Hematopoietic multipotent progenitor cell treated with erythropoietin and hydrocortisone succinate and interleukin-3 and kit ligand, for 4 days (in vitro differentiated cells): ENCODE results near the gene NHSL2.

ENCODE experiments used
- DNase-seq: peaks from one replicate; pipeline ENCODE4 v3.0.0-alpha.2; 2015

The NHSL2 gene

DNA sequence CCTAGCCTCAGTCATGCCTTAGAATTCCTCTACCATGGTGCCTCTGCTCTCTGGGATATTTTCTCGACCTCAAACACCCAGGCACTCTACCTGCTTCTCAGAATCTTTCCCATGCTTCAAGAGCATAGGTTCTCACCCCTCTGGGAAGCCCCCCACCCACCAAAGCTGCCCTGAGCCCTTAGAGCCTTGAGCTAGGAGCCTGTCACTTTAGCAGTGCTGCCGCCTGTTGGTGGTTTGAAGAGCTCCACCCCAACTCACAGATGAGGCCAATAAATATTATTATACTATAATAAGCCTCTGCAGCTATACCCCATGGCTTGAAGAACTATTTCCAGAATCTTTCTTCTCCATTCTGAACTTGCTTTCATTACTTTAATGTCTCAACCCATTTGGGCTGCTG, 111.3 kb downstream of the NHSL2 start:
- peak; percentile 62 for DNase-seq

DNA sequence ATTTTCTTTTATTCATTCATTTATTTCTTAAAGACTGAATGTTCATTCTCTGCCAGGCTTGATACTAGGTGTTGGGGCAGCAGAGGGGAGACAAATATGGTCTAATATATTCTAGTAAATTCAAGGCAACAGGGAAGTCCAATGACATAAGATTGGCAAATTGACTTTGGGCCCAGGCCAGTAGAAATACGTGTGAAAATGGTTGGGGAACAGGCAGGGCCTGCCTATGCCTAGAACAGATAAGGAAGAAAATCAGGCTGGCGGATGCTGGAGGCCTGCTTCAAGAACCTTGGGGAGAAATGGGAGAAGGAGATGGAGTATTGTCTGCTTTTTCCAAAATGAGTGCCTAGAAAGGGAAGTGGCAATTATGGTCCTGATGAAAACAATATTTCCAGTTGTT, 112.4 kb downstream of the NHSL2 start:
- no peak for DNase-seq

DNA sequence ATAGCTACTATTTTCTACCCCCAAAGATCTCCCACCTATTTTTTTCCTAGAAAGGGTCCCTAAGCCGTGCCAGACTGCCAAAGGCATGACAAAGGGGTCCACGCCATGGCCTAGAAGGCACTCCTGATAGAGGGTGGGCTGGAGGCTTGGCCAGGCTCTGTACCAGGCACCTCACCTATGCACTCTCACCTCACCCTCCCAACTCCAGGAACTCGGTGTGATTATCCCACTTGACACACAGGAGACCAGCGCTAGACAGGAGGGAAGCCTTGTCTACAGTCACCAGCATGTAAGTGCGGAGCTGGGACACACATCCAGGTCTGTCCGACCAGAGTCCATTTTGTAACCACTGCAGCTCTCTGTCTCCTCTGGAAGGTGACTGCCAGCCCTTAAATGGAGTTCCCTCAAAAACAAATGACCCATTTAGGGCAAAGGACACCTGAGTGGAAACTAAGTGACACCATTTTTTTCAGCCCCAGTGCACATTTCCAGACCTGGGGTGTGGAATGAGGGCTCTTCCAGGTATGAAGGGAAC, 114.7 kb downstream of the NHSL2 start:
- DNase-seq: no peak

DNA sequence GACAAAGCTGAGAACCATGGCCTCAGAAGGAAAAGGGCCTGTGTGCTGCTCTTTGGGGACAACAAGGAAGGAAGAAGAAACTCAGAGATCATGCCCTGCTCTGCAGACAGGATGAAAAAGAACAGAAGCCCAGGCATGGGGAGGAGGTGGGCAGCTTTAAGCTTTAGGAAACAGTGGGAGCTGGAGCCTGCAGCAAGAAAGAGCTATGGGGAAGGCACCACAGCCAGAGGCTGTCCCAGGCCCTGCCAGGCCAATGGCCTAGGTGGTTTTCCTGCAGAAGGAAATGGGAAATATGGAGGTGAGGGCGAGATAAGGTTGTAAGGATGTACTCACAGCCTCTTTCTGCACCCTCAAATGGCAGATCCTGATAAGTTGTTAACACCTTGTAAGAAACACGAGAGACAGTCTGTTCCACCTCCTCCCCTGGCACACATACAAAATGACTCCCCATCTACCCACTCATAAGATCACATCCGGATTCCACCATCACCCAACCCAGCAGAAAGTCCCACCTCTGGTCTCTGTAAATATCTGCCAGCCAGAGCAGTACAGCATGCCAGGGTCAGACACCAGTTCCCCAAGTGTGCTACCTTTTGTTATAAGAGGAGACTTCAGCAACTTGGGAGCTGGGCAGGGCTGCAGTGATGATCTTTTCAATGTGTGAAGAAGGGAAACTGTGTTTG, 115.8 kb downstream of the NHSL2 start:
- no peak for DNase-seq

DNA sequence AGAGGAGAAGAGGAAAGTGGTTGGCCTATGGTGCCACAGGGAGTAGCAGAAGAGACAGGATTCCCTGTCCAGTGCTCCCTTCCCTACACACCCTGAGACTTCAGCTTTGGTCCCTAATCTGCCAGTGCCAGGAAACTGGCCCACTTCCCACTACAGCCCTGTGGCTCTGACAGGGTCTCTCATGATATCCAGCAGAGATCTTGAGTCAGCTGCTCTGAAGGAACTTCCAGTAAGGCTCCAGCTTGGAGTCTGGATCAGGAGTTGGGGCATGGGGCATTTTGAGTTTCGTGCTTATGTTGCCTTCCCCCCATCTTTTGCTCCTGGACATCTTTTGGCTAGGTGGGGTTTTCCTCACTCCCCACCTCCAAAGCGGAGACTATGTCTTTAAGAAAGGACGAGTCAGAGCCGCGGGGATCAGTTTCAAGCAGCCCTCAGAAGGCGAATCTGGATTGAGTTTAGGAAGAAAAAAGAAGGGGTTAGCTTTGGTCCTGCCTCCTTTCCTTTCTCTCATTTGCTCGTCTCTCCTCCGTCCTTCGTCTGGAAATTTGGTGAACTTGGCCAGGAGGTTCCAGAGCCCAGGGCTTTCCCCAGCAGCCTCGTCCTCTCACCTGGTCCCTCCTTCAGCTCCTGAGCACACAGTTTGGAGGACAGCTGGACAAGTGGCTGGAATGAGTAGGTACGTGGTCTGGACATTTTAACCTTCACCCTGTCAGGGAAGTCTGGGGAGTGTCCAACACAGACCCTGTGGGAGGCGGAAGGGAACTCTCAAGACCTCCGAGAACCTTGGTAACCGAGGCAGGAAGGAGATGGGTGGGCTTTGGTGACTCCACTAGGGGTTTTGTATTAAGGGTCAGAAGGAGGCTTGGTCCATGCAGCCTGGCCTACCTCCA, 116.6 kb downstream of the NHSL2 start:
- no peak for DNase-seq

DNA sequence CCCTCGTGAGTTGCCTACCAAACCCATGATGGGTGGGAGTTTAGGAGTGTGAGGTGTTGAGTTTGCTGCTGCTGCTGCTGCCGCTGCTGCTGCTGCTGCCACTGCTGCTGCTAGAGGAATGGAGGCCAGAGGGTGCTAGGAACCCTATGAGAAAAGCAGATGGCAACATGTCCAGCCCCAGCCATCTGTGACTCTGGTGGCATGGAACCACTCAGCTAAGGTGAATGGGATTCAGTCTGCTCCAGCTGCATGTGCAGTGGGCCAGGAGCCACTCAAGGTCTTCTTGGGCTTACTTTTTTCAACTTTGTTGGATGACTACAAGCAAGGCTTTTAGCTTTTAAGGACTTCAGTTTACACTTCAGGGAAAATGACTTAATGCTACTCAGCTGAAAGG, 117.3 kb downstream of the NHSL2 start:
- DNase-seq: no peak

DNA sequence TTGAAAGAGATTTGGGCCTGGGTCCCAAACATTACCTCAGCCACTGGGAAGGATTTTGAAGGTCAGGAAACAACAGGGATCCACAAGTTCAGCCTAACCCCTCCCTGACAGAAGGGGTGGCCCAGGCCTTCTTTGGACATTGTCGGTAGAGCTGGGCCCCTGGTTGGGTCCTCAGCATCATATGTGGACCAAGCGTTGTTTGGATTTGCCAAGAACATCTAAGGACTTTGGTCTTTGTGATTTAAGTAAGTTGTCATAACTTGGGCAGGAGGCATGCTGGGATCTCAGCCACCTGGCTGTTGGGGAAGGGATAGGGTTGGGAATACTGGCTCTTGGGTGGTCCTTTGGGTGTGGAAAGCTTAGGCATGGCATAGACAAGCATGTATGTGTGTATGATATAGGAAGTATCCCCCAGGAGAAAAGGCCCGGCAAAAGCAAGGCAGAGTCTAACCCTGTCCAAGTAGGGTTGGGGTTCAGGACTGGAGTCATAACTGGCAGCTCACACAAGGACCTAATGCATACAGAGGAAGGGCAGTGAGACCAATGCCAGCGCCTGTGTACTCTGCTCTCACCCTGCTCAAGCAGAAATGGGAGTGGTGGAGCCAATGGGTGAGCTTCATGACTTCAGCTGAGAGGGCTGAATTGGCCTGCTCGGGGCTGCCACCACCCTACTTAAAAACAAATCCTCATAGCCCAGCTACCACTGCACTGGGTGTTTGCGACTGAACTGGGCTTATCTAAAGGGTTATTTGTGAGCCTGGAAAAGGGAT, 118.2 kb downstream of the NHSL2 start:
- no peak for DNase-seq

DNA sequence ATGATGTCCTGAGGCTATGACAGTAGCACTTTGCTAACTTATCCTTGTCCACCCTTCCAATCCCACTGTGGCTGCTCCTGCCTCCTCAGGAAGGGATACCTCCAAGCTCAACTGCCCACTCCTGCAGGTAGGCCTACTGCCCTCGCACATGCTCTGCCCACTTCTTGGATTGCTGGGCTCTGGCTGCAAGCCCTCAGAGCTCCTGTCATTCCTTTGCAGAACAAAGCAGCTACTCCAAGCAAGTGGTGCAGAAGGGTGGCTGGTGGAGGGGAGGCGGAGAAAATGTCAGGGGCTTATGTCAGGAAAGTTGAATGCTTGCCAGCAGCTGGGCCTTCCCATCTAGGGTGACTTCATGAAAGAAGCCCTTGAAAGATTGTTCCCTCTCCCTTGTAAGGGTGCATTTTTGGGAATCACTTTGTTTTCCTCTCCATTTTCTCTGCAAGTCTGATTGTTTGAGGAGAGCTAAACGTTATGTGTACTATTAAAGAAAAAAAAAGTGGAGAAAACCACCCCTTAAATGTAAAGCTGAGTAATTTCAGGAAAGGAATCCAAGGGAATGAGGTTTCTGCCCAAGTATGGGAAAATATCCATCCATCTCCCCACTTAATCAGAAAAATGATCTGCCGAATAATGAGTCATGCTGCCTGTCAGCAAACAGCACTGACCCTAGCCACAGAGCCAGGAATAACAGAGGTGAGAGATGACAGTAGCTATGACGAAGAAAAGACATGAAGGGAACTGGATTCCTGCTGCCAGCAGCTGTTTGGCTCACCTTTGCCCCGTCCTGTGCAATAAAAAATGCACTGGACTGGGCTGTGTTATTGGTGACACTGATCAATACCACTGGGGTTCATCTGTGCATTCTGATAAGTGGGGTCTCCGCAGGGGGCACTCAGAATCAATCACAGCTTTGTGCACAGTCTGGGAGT, 119.1 kb downstream of the NHSL2 start:
- no peak for DNase-seq

DNA sequence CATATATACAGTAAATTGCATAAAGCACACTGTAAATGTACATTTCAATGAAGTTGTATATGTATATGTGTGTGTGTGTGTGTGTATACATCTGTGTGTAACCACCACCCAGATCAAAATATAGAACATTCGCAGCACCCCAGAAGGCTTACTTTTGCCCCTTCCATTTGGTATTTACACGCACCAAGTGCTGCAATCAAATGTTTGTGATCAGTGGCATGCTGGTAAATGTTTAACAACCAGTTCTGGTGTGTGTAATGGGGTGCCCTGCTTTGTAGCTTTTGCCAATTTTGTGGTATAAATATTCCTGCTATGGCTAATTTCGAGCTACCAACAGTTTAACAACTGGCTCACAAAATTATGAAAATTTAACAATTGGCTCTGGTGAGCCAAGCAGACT, 119.8 kb downstream of the NHSL2 start:
- DNase-seq: no peak

DNA sequence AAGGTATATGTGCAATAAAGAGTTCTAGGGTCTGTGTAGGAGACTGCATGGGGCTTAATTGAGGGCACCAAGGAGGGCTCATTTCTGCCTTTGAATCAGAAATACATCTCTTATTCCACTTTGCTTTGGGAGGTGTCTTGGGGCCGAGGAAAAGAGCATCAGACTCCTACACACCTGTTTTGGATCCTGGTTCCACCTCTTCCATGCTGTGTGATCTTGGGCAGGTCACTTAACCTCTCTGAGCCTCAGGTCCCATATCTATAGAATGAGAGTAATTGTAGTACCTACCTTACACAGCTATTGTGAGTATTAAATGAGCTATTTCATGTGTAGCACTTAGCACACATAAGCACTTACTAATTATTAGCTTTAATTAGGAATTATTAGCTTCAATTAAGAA, 120.5 kb downstream of the NHSL2 start:
- DNase-seq: no peak

DNA sequence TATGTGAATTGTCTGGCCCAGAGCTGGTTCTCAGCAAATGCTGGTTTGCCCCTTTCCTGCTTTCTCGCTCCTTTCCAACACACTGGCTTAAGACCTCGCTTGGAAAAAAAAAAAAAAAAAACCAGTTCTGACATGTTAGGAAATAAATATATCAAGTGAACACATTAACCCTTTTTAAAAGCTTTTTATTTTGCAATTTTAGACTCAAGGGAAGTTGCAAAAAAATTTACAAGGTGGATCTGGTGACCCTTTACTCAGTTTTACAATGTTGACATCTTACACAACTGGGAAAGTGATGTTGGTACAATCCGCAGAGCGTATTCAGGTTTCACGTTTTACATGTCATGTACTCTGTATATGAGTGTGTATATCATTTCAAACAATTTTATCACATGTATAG, 121.0 kb downstream of the NHSL2 start:
- DNase-seq: no peak

DNA sequence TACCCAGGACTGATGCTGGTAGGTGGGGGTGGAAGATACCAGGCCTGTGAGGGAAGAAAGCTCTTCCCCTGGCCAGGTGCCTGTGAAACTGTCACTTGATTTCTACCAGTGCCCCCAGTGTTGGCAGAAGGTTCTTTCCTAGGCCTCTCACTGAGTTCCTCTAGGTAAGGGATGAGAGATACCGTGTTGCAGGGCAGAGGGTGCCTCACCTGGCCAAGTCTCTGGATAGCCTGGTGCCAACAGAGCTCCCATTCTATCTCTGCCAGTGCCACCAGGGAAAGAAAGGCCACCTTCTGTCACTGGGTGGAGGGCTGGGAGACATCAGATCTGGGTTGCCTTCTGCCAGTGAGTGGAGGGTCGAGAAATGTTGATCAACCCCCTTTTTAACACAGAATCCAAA, 127.0 kb downstream of the NHSL2 start:
- no peak for DNase-seq

DNA sequence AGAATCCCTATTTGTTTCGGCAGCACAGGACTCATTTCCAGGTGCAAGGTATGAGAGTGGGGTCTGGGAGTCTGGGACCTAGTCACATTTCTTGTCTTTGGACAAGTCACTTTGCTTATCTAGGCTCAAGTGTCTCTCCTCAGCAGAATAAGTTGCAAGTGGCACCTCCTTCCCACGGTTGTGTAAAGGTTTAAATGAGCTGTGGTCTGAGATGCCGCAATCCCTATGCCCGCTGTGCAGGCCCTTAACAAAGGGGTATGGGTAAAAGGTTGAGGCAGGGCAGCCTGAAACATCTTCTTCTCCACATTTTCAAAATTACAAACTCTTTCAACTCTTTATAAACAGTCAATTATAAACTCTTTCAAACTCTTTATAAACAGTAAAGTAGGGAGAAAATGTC, 127.4 kb downstream of the NHSL2 start:
- no peak for DNase-seq

DNA sequence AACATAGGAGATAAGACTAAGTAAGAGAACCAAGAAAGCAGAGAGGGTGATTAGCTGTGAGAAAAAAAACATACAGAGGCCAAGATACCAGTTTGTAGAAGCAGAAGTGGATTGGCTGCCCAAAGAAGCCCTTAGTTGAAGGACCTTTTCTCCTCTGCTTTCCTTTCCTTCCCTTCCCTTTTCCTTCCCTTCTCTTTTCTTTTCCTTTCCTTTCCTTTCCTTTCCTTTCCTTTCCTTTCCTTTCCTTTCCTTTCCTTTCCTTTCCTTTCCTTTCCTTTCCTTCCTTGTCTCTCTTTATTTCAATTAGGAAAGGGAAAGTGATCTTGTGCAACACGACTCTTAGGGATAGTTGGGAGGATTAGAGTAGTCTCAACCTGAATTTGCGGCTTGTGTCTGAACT, 128.2 kb downstream of the NHSL2 start:
- no peak for DNase-seq

DNA sequence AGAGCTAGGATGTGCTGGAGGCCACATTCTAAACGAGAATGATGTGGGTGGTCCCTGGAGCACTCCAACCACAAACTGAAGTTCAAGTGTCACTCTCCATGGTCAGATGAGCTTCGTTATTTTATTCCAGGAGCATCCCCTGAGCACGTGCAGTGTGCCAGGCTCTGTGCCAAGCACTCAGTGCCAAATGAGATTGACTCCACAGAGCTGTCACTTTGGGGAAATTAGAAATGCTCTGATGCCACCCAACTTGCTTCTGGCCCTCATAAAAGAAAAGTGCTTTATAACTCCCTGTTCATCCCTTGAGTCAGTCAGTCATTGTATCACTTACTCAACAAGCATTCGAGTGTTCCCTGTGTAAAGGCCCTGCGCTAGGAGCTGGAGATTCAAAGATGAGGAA, 129.9 kb downstream of the NHSL2 start:
- no peak for DNase-seq

DNA sequence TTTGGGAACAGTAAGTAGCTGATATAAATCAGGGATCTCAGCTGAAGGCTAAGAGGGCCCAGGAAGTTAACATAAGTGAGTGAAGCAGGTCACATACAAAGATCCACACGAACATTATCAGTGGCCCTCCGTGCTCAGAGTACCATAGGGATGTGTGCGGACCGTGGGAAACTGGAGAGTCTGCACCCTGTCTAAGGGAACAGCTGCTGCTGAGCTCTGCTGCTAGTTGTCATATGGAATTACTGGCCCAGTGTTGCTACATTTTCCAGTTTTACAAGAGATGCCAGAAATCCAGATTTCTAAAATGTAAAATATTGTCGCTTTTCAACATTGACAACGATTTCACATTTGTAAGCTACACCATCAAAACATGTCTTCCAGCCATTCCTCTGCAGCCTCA, 130.5 kb downstream of the NHSL2 start:
- DNase-seq: no peak

DNA sequence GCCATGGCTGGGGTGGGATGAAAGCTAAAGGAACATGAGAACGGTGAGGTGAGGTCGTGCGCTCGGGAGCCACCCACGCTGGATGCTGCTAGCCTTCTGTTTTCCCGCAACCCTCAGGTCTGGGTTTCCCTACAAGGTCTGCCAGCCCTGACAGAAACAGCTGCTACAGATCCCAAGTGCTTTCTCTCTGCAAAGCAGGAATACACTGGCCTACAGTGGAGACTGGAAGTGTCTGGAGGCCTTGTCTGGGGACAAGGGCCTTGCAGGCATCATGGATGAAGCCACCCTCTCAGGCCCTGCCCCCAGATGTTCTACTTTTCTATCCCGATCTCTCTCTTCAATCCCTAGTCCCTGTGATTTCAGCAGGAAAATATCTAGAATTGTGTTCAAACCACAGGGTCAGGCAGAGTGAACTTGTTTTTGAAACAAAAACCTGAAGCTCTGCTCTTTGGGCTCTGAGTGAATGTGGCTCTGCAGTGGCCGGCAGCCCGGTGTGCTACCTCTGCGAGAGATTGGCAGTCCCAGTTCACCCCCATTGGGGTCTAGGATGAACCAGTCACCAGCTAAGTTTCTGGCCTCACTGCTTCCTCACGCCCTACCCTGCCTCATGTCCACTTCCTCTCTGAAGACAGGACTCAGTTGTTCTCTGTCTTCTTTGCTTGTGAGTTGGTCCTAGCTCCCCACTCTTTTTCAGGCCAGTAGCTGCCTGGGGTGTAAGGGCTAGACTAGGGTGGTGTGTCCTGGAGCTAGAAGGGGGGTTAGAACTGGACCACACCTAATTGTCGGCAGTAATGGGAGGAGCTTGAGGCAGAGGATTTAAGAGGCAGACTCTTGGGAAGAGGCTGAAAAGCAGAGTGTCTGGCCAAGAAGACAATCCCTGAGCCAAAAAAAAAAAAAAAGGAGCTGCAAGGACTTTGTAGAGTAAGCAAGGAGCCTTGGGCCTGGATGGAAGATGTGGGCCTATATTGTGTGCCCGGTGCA, 131.5 kb downstream of the NHSL2 start:
- no peak for DNase-seq

DNA sequence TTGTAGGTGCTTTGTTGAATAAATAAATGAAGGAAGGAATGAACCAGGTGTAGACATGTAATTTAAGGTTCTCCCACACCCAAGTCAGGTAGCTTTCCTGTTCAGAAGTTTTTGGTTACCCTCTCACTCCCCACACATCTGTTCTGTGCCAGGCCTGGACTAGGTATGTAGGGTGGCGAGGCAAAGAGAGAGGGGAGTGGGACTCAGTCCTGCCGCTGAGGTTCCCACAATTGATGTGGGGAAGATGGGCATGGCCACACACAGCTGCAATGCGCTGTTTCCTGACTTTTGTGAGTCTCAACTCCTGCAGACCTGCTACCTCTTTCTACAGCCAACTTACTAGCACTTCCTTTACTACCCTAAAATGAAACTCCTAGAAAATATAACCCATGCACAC, 132.2 kb downstream of the NHSL2 start:
- DNase-seq: no peak

DNA sequence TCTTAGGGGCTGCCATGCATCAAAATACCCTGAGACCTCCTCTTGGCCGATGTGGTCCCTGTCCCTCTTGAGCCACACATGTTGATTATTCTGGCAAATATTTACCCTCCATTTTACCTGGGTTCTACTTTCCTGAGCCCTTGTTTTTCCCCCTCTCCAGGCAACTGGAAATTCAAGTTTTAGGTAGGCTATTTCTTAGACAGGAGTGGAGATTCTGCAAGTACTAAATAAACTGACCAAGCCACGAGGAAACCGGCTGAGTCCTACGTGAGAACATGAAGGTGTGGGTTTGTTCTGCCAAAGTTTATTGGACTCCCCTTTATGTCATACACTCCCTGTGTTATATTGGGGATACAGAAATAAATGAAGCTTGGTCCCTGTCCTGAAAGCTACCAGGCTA, 133.0 kb downstream of the NHSL2 start:
- DNase-seq: no peak

DNA sequence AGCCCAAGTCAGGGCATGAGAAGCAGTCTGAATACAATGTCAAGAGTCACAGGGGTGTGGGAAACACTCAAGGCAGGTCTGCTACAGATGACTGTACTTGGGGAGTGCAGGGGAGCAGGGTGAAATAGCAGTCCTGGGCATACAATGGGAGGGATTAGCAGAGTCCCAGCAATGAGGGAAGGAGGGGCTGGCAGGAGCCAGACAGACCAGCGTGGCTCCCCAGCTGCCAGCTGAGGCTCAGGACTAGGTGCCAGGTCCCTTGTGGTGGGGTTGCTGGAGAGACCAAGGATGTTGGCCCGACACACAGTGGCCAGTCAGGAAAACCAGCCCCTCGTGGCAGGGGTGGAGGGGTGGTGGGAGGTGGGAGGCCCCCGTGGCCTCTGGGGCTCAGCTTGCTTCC, 134.5 kb downstream of the NHSL2 start:
- DNase-seq: no peak
